Measurements from ENCODE around the gene PSMD10.
A peak's percentile ranks its signal among the peaks of the same experiment; 100 is the strongest.

Gene PSMD10

DNA sequence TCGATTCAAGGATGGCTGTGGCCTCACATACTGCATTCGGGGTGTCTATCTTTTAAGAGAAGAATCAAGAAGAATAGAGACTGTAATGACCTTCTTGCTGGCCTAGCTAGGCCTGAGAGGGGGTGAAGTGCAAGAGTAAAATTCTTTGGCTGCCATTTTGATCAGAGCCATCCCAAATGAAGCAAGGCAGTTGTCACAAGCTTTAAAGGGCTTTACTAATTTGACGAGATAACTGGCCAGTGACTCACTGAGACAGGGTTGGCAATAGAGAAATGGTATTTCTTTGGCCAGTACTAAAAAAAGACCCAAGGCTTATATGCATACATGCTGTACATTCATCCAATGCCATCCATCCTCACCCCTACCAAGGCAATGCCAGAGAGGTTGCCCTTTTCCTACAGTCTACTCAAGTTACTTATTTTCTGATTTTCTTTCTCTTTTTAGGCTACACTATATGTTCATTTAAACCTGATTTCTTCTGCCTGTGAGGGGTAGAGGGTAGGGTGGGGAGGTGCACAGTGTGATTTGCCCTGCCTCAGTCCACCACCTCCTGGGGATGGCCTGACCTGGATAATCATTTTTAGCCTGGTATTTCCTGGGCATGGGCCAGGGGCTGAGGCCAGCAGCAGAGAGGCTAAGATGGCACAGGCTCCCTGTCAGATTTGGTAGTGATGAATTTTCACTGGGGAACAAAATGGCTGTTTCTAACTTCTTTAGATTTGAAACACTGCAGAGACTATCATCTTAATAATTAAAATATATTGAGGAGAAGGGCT, 32.4 kb upstream of the PSMD10 start (continued):
- TF ChIP-seq, protein P1, sequence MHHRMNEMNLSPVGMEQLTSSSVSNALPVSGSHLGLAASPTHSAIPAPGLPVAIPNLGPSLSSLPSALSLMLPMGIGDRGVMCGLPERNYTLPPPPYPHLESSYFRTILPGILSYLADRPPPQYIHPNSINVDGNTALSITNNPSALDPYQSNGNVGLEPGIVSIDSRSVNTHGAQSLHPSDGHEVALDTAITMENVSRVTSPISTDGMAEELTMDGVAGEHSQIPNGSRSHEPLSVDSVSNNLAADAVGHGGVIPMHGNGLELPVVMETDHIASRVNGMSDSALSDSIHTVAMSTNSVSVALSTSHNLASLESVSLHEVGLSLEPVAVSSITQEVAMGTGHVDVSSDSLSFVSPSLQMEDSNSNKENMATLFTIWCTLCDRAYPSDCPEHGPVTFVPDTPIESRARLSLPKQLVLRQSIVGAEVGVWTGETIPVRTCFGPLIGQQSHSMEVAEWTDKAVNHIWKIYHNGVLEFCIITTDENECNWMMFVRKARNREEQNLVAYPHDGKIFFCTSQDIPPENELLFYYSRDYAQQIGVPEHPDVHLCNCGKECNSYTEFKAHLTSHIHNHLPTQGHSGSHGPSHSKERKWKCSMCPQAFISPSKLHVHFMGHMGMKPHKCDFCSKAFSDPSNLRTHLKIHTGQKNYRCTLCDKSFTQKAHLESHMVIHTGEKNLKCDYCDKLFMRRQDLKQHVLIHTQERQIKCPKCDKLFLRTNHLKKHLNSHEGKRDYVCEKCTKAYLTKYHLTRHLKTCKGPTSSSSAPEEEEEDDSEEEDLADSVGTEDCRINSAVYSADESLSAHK (tag by site-specific recombination; IDR thresholded peaks at IDR 0.05): no peak
- no peak for TF ChIP-seq SCRT2 (tag by site-specific recombination; IDR thresholded peaks at IDR 0.05)
- no peak for TF ChIP-seq ZNF24 (tag by site-specific recombination; IDR thresholded peaks at IDR 0.05)

DNA sequence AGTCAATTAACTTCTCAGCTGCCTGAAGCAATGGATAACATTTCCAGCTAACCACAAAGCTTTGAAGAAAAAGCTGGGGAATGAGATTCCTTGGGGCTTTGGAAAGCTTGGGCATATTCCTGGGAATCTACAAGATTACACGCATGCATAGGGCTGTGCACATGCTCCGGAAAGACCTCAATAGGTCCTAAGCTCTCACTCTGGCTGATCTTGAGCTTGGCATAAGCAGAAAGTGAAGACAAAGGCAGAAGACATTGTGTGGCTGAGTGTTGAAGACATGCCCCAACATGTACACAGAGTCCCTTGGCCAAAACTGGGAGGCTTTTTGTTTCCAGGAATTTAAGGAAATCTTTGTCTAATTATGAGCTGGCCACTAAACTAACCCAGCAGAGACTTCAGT, 31.4 kb upstream of the PSMD10 start:
- TF ChIP-seq ZNF664 (tag by site-specific recombination; IDR thresholded peaks at IDR 0.05) (no peak), ZBTB8A (tag by site-specific recombination; IDR thresholded peaks at IDR 0.05) (peak; percentile 39; the same call in 1 of the 2 replicates), TRIM28 (IDR thresholded peaks at IDR 0.05; ENCODE audit: borderline replicate concordance, low read length) (peak; percentile 8; the same call in 1 of the 2 replicates), KLF8 (tag by site-specific recombination; IDR thresholded peaks at IDR 0.05) (no peak)
- TF ChIP-seq, protein P2, sequence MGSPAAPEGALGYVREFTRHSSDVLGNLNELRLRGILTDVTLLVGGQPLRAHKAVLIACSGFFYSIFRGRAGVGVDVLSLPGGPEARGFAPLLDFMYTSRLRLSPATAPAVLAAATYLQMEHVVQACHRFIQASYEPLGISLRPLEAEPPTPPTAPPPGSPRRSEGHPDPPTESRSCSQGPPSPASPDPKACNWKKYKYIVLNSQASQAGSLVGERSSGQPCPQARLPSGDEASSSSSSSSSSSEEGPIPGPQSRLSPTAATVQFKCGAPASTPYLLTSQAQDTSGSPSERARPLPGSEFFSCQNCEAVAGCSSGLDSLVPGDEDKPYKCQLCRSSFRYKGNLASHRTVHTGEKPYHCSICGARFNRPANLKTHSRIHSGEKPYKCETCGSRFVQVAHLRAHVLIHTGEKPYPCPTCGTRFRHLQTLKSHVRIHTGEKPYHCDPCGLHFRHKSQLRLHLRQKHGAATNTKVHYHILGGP (tag by site-specific recombination; IDR thresholded peaks at IDR 0.05): peak; percentile 72
- H3K9me3 ChIP-seq (ENCODE audit: control insufficient read depth, insufficient read depth, low read depth, low read length): no peaks in the 10 kb centered on the region
- peaks cover 7% of the 10 kb centered on the region; the same call in 1 of the 2 replicates for H3K4me1 ChIP-seq (ENCODE audit: control insufficient read depth, insufficient read depth, low read length)
- ChIA-PET POLR2A (interaction anchor here (0.8 to 1.6 kb wide), 2 partner anchors 19 to 31 kb away, joined by 3 to 8 read pairs; partner anchors contain the start of genes ATG4A and PSMD10), CTCF (interaction anchor here (0.6 to 1.5 kb wide), 6 partner anchors 8 to 463 kb away, joined by 3 read pairs; no protein-coding TSS in a partner anchor)
- H3K4me3 ChIP-seq (ENCODE audit: low read depth, low read length): no peak overlapping the region
- H3K27ac ChIP-seq (ENCODE audit: extremely low read depth, low read depth, low read length): peak overlapping the region; percentile 81
- H3K36me3 ChIP-seq (ENCODE audit: control insufficient read depth in 2 of 2, insufficient read depth in 1 of 2, low read length in 2 of 2): no peaks in the 10 kb centered on the region

DNA sequence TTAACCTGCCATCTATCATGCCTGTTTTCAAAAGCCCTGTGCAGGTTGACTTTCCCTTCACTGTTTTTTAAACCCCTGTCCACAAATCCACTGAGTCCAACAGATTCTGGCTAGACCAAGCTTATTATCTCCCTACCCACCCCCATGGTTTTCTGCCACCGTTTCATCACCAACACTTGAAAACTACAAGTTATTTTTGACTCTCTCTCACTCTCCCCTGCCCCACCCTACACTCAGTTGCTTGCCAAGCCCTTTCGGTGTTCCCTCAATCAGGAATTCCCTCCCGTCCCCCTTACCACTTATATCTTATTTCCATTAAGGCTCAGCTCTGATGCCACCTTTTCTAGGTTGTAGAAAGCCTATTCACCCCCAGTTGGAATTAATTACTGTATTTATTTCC, 29.9 kb upstream of the PSMD10 start:
- H3K4me3 ChIP-seq (ENCODE audit: low read depth, low read length): no peak overlapping the region
- H3K4me1 ChIP-seq (ENCODE audit: control insufficient read depth, insufficient read depth, low read length): peaks cover 7% of the 10 kb centered on the region; the same call in 1 of the 2 replicates
- CTCF ChIA-PET: no interaction called here
- H3K27ac ChIP-seq (ENCODE audit: extremely low read depth, low read depth, low read length): no peak overlapping the region
- TF ChIP-seq PRDM10 (tag by site-specific recombination; IDR thresholded peaks at IDR 0.05) (0 out of 2 replicates have a peak, but pooled peaks have one; percentile 10), OSR2 (tag by site-specific recombination; IDR thresholded peaks at IDR 0.05) (0 out of 2 replicates have a peak, but pooled peaks have one; percentile 26), ZNF354C (tag by site-specific recombination; IDR thresholded peaks at IDR 0.05; ENCODE audit: borderline replicate concordance, low read depth) (no peak), PRDM1 (tag by site-specific recombination; IDR thresholded peaks at IDR 0.05) (peak; percentile 82), ZNF48 (tag by site-specific recombination; IDR thresholded peaks at IDR 0.05) (no peak)
- no peaks in the 10 kb centered on the region for H3K36me3 ChIP-seq (ENCODE audit: control insufficient read depth in 2 of 2, insufficient read depth in 1 of 2, low read length in 2 of 2)
- no peaks in the 10 kb centered on the region for H3K9me3 ChIP-seq (ENCODE audit: control insufficient read depth, insufficient read depth, low read depth, low read length)
- POLR2A ChIA-PET: no interaction called here

Measured in HEK293 (cell line).